WTC11 (cell line): ENCODE results near the gene TPD52L2. TPM values are rescaled to one million over a fixed set of nuclear protein-coding genes. Genes with fewer than 3 reads are reported as not detected.

Experiments
- ATAC-seq: fragments of 200-7000 bp; cut with Tn5 transposase; 2 replicates; pipeline ENCODE4 v1.10.0; 2021; ENCODE audit warnings: mild to moderate bottlenecking, moderate library complexity
- CTCF ChIA-PET: fragments of 300-600 bp; sonication (Branson Sonifier 250); formaldehyde crosslinking; loops from one replicate; lab custom pipeline; 2021; ENCODE audit warnings: antibody characterized with exemption; lab: Charles Lee
- POLR2A ChIA-PET: fragments of 350-600 bp; sonication (Branson Sonifier 250); formaldehyde crosslinking; loops from one replicate; lab custom pipeline; 2021; ENCODE audit warnings: antibody characterized with exemption; lab: Charles Lee
- DNase-seq: peaks from one replicate; pipeline ENCODE4 v3.0.0; 2021; ENCODE audit warnings: low spot score
- H3K27ac Mint-ChIP-seq: 2 replicates; pipeline ENCODE4 v1.8.0; 2021; ENCODE audit warnings: mixed read lengths
- H3K27me3 Mint-ChIP-seq: 2 replicates; pipeline ENCODE4 v1.8.0; 2021; ENCODE audit warnings: low read depth, mild to moderate bottlenecking, moderate library complexity, mixed read lengths
- H3K36me3 Mint-ChIP-seq: 2 replicates; pipeline ENCODE4 v1.8.0; 2021; ENCODE audit warnings: mixed read lengths
- H3K4me1 Mint-ChIP-seq: 2 replicates; pipeline ENCODE4 v1.8.0; 2022; ENCODE audit warnings: mixed read lengths
- H3K4me3 Mint-ChIP-seq: 2 replicates; pipeline ENCODE4 v1.8.0; 2021; ENCODE audit warnings: mild to moderate bottlenecking, moderate library complexity, mixed read lengths
- H3K9me3 Mint-ChIP-seq: 2 replicates; pipeline ENCODE4 v1.8.0; 2021; ENCODE audit warnings: mixed read lengths
- MAX ChIP-seq: sonication (generic); formaldehyde crosslinking; IDR thresholded peaks from 2 replicates; pipeline ENCODE4 v1.8.0; 2022; ENCODE audit warnings: mild to moderate bottlenecking, missing genetic modification reagents
- NFE2L1 ChIP-seq: sonication (generic); formaldehyde crosslinking; IDR thresholded peaks from 2 replicates; pipeline ENCODE4 v1.8.1; 2023; ENCODE audit warnings: missing genetic modification reagents
- PRDM15 ChIP-seq: sonication (generic); formaldehyde crosslinking; IDR thresholded peaks from 2 replicates; pipeline ENCODE4 v1.8.0; 2022; ENCODE audit warnings: missing genetic modification reagents
- ZBTB21 ChIP-seq: sonication (generic); formaldehyde crosslinking; IDR thresholded peaks from 2 replicates; pipeline ENCODE4 v1.8.1; 2023; ENCODE audit warnings: mild to moderate bottlenecking, missing genetic modification reagents, borderline replicate concordance
- ZBTB43 ChIP-seq: sonication (generic); formaldehyde crosslinking; IDR thresholded peaks from 2 replicates; pipeline ENCODE4 v1.8.1; 2023; ENCODE audit warnings: mild to moderate bottlenecking, missing genetic modification reagents
- ZNF138 ChIP-seq: sonication (generic); formaldehyde crosslinking; conservative IDR thresholded peaks from 2 replicates; pipeline ENCODE4 v1.8.1; 2022; ENCODE audit warnings: mild to moderate bottlenecking, moderate library complexity, missing genetic modification reagents
- ZNF317 ChIP-seq: sonication (generic); formaldehyde crosslinking; IDR thresholded peaks from 2 replicates; pipeline ENCODE4 v1.8.1; 2023; ENCODE audit warnings: low read depth, mild to moderate bottlenecking, moderate library complexity, missing genetic modification reagents, borderline replicate concordance
- total RNA-seq: library from RNA; stranded (reverse); gene quantifications from 3 replicates; pipeline ENCODE4 v1.2.3, GENCODE V29; 2021
- TF ChIP-seq, protein P1 (sequence below): fragments of 250-450 bp; sonication (Bioruptor Pico); IDR thresholded peaks from 2 replicates; pipeline ENCODE4 v1.9.0; 2021; ENCODE audit warnings: mild to moderate bottlenecking
- TF ChIP-seq, protein P2 (sequence below): sonication (generic); formaldehyde crosslinking; IDR thresholded peaks from 2 replicates; pipeline ENCODE4 v1.8.1; 2022; ENCODE audit warnings: low read depth, mild to moderate bottlenecking, moderate library complexity, missing genetic modification reagents, borderline replicate concordance
- TF ChIP-seq, protein P3 (sequence below): sonication (generic); formaldehyde crosslinking; IDR thresholded peaks from 2 replicates; pipeline ENCODE4 v1.8.1; 2022; ENCODE audit warnings: low read depth, missing genetic modification reagents, borderline replicate concordance
- TF ChIP-seq, protein P4 (sequence below): sonication (generic); formaldehyde crosslinking; IDR thresholded peaks from 2 replicates; pipeline ENCODE4 v1.8.0; 2023; ENCODE audit warnings: missing genetic modification reagents, mild to moderate bottlenecking, borderline replicate concordance

Gene TPD52L2
- total RNA-seq, 1 experiment from 2014 or later, result 80.8 TPM

DNA sequence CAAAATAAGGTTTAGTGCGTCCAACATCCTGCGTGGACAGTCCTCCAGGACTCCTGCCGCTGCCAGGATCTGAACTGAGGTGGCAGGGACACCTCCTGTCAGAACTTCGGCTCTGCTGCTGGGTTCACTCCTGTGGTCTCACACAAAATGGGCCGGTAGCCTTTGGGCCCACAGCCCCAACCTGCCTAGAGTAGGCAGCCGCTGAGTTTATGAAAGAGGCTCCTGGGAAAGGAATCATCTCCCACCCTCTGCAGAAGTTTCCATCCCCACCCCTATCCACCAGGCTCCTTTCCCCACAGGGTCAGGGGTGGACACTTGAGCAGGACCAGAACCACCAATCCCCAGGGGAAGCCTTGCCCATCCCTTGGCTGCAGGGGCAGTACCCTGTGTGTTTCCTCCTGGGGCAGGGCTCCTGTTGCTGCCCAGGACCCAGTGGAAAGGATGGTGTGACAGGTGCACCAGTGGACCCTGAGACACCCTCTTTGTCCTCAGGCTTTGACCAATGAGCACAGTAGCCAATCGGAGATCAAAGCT, 5.8 kb upstream of the TPD52L2 start:
- TF ChIP-seq, protein P1, sequence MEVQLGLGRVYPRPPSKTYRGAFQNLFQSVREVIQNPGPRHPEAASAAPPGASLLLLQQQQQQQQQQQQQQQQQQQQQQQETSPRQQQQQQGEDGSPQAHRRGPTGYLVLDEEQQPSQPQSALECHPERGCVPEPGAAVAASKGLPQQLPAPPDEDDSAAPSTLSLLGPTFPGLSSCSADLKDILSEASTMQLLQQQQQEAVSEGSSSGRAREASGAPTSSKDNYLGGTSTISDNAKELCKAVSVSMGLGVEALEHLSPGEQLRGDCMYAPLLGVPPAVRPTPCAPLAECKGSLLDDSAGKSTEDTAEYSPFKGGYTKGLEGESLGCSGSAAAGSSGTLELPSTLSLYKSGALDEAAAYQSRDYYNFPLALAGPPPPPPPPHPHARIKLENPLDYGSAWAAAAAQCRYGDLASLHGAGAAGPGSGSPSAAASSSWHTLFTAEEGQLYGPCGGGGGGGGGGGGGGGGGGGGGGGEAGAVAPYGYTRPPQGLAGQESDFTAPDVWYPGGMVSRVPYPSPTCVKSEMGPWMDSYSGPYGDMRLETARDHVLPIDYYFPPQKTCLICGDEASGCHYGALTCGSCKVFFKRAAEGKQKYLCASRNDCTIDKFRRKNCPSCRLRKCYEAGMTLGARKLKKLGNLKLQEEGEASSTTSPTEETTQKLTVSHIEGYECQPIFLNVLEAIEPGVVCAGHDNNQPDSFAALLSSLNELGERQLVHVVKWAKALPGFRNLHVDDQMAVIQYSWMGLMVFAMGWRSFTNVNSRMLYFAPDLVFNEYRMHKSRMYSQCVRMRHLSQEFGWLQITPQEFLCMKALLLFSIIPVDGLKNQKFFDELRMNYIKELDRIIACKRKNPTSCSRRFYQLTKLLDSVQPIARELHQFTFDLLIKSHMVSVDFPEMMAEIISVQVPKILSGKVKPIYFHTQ (CRISPR knock-in tag), result no peak
- TF ChIP-seq ZBTB43 (CRISPR knock-in tag) (no peak), ZBTB21 (CRISPR knock-in tag) (no peak), NFE2L1 (CRISPR knock-in tag) (no peak), MAX (CRISPR knock-in tag) (no peak), PRDM15 (CRISPR knock-in tag) (no peak), ZNF317 (no peak), ZNF138 (no peak)
- TF ChIP-seq, protein P2, sequence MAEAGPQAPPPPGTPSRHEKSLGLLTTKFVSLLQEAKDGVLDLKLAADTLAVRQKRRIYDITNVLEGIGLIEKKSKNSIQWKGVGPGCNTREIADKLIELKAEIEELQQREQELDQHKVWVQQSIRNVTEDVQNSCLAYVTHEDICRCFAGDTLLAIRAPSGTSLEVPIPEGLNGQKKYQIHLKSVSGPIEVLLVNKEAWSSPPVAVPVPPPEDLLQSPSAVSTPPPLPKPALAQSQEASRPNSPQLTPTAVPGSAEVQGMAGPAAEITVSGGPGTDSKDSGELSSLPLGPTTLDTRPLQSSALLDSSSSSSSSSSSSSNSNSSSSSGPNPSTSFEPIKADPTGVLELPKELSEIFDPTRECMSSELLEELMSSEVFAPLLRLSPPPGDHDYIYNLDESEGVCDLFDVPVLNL (CRISPR knock-in tag), result no peak
- TF ChIP-seq, protein P3, sequence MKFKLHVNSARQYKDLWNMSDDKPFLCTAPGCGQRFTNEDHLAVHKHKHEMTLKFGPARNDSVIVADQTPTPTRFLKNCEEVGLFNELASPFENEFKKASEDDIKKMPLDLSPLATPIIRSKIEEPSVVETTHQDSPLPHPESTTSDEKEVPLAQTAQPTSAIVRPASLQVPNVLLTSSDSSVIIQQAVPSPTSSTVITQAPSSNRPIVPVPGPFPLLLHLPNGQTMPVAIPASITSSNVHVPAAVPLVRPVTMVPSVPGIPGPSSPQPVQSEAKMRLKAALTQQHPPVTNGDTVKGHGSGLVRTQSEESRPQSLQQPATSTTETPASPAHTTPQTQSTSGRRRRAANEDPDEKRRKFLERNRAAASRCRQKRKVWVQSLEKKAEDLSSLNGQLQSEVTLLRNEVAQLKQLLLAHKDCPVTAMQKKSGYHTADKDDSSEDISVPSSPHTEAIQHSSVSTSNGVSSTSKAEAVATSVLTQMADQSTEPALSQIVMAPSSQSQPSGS (CRISPR knock-in tag), result no peak
- TF ChIP-seq, protein P4, sequence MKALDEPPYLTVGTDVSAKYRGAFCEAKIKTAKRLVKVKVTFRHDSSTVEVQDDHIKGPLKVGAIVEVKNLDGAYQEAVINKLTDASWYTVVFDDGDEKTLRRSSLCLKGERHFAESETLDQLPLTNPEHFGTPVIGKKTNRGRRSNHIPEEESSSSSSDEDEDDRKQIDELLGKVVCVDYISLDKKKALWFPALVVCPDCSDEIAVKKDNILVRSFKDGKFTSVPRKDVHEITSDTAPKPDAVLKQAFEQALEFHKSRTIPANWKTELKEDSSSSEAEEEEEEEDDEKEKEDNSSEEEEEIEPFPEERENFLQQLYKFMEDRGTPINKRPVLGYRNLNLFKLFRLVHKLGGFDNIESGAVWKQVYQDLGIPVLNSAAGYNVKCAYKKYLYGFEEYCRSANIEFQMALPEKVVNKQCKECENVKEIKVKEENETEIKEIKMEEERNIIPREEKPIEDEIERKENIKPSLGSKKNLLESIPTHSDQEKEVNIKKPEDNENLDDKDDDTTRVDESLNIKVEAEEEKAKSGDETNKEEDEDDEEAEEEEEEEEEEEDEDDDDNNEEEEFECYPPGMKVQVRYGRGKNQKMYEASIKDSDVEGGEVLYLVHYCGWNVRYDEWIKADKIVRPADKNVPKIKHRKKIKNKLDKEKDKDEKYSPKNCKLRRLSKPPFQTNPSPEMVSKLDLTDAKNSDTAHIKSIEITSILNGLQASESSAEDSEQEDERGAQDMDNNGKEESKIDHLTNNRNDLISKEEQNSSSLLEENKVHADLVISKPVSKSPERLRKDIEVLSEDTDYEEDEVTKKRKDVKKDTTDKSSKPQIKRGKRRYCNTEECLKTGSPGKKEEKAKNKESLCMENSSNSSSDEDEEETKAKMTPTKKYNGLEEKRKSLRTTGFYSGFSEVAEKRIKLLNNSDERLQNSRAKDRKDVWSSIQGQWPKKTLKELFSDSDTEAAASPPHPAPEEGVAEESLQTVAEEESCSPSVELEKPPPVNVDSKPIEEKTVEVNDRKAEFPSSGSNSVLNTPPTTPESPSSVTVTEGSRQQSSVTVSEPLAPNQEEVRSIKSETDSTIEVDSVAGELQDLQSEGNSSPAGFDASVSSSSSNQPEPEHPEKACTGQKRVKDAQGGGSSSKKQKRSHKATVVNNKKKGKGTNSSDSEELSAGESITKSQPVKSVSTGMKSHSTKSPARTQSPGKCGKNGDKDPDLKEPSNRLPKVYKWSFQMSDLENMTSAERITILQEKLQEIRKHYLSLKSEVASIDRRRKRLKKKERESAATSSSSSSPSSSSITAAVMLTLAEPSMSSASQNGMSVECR (CRISPR knock-in tag), result no peak
- no peak for DNase-seq
- ATAC-seq, result no peak
- CTCF ChIA-PET, result interaction anchor here (0.6 to 3.9 kb wide), 15 partner anchors 9 to 120 kb away, joined by 3 to 34 read pairs (median 5); partner anchors contain the start of gene SLC2A4RG
- Mint-ChIP-seq H3K27ac (peak overlapping the region; percentile 86), H3K36me3 (peaks cover 4% of the 10 kb centered on the region; the same call in 1 of the 2 replicates), H3K4me1 (peaks cover 53% of the 10 kb centered on the region), H3K27me3 (peaks cover 9% of the 10 kb centered on the region), H3K9me3 (no peaks in the 10 kb centered on the region), H3K4me3 (peak overlapping the region; percentile 43; the same call in 1 of the 2 replicates)
- POLR2A ChIA-PET, result interaction anchor here (0.6 to 0.9 kb wide), 4 partner anchors 22 to 50 kb away, joined by 3 to 6 read pairs (median 4); no protein-coding TSS in a partner anchor
